ENCODE measurements around the gene FOXP3.

DNA sequence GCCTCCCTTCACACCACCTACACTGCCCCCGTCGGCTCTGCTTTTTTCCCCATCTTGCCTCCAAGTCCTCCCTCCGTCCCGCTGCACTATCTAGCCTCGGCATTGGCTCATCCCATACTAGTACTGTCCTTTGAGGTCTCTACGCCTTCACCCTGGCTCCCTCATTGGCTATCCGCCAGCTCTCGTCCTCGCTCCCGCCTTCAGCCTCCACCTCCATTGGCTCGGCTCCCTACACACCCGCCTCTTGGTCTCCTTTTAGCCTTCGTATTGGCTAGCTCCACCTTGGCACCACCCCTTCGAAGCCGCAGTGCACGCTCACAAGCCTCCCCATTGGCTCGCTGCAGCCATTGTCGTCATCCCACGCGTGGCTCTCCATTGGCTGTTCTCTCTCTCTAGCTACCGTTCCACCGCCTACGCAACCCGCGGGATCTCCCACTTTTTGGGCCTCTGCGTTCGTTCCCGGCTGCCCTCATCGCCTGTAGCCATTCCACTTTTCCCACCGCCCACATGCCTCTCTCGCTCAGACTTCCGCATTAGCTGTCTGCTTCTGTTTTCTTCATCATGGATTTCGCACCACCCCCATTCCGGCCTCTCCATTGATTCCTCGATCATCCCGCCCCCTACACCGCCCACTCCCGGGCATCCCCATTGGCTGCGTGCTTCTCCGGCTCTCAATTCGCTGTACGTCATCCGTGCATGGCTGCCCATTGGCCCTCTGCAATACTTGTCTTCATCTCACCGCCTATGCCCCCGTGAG, 4.7 kb upstream of the FOXP3 start:
- TF ChIP-seq EGR1 (IDR thresholded peaks at IDR 0.05; ENCODE audit: borderline replicate concordance, low read depth, low read length), result peak; percentile 83
- no peak for TF ChIP-seq ZNF274 (IDR thresholded peaks at IDR 0.05; ENCODE audit: borderline replicate concordance, extremely low read depth, low read length)

Measured in H1 (cell line).